HUES48 (cell line): Measurements from ENCODE around the gene ERLIN1.
"Not testable (repeated sequence)": the region's sequence is repeated elsewhere in the genome, so short reads cannot be mapped to it uniquely, and the experiment has no call there.

Experiments
- H3K27ac ChIP-seq: one replicate; pipeline ENCODE4 v1.7.0; 2013; ENCODE audit warnings: low read depth, low read length, inconsistent platforms
- H3K27me3 ChIP-seq: 2 replicates; pipeline ENCODE4 v1.6.1; 2013; ENCODE audit warnings: mild to moderate bottlenecking, low read length; ENCODE audit not compliant: control insufficient read depth, insufficient read depth
- H3K36me3 ChIP-seq: 2 replicates; pipeline ENCODE4 v1.6.1; 2013; ENCODE audit warnings: low read length; ENCODE audit not compliant: control insufficient read depth, insufficient read depth
- H3K4me1 ChIP-seq: 2 replicates; pipeline ENCODE4 v1.6.1; 2013; ENCODE audit warnings: mild to moderate bottlenecking, low read length; ENCODE audit not compliant: control insufficient read depth, insufficient read depth
- H3K4me3 ChIP-seq: 2 replicates; pipeline ENCODE4 v1.5.1; 2013; ENCODE audit warnings: mild to moderate bottlenecking, low read depth, low read length
- H3K9ac ChIP-seq: 2 replicates; pipeline ENCODE4 v1.6.1; 2013; ENCODE audit warnings: mild to moderate bottlenecking, low read depth, low read length, moderate library complexity
- H3K9me3 ChIP-seq: 2 replicates; pipeline ENCODE4 v1.6.1; 2013; ENCODE audit warnings: low read length; ENCODE audit not compliant: control insufficient read depth, insufficient read depth

ERLIN1 gene

DNA sequence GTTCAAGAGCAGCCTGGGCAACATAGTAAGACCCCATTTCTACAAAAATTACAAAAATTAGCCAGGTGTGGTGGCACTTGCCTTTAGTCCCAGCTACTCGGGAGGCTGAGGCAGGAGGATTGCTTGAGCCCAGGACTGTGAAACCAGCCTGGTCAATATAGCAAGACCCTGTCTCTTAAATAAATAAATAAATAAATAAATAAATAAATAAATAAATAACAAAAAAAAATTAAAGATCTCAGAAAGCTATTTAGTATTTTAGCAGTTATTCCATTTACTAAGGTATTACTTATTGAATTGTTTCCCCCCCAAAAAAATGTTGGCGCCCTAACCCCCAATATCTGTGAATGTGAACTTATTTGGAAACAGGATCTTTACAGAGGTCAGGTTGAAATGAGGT is 53.4 kb downstream of the ERLIN1 start:
- Histone ChIP-seq H3K27me3 (no peaks in the 10 kb centered on the region), H3K9ac (no peak overlapping the region), H3K9me3 (peaks cover 12% of the 10 kb centered on the region; the same call in 1 of the 2 replicates), H3K27ac (no peak overlapping the region), H3K4me3 (no peak overlapping the region), H3K36me3 (no peaks in the 10 kb centered on the region), H3K4me1 (no peaks in the 10 kb centered on the region)

DNA sequence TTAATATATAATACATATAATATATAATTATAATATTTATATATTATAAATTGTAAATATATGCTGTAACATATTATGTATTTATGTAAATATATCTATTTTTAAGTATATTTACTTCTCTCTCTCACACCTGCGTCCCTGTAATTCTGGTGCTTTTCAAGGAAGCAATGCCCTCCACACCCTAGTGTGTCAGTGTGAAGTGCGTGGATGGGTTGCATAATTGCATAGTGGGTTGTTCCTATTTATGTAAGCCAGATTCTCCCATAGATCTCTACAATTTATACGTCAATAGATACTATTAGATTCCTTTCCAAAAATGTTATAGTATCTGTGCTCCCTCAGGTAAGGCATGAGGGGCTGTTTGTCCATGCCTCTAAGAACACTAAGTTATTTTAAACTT is 54.3 kb downstream of the ERLIN1 start:
- no peak overlapping the region for H3K4me3 ChIP-seq
- no peaks in the 10 kb centered on the region for H3K4me1 ChIP-seq
- H3K36me3 ChIP-seq = no peaks in the 10 kb centered on the region
- H3K9ac ChIP-seq = no peak overlapping the region
- H3K9me3 ChIP-seq = peaks cover 12% of the 10 kb centered on the region; the same call in 1 of the 2 replicates
- H3K27me3 ChIP-seq = no peaks in the 10 kb centered on the region
- no peak overlapping the region for H3K27ac ChIP-seq

DNA sequence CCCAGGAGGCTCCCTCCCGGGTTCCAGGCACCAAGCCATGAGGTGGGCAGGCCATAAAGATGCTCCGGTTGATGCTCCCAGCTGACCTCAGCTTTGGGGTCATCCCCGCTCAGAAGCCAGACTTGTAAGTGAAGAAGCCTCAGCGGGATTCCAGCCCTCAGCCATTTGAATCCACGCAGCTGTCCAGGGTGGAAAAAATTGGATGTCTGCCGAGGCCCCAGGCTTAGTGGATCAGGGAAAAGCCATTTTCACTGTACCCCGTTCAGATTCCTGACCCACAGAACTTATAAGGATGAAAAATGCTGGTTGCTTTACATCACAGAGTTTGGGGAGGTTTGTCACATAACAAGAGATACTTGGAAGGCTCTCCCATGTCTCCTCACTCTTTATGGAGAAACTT is 55.0 kb downstream of the ERLIN1 start:
- H3K9me3 ChIP-seq = peaks cover 12% of the 10 kb centered on the region; the same call in 1 of the 2 replicates
- no peak overlapping the region for H3K9ac ChIP-seq
- H3K4me3 ChIP-seq = no peak overlapping the region
- no peaks in the 10 kb centered on the region for H3K4me1 ChIP-seq
- H3K36me3 ChIP-seq = no peaks in the 10 kb centered on the region
- no peaks in the 10 kb centered on the region for H3K27me3 ChIP-seq
- no peak overlapping the region for H3K27ac ChIP-seq

DNA sequence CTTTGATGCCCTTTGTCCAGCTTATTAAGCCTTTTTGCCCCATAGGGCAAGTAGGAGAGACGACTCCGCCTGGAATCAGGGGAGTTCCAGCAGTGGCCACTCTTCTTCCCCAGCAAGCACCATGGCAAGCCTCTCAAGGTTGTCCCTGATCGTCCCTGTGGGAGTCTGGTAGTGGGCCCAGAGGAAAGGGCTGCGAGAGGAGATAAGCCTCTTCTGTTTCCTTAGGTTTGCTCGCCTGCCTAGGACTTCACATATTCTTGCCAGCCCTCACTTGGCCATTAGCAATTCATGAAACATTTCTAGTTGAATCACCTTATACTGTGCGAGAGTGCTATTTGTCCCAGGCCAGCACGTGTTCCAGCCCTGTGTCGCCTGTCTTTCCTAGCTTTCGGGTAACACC is 56.4 kb downstream of the ERLIN1 start:
- Histone ChIP-seq H3K4me3 (no peak overlapping the region), H3K9ac (no peak overlapping the region), H3K27ac (no peak overlapping the region), H3K4me1 (no peaks in the 10 kb centered on the region), H3K9me3 (no peaks in the 10 kb centered on the region), H3K27me3 (no peaks in the 10 kb centered on the region), H3K36me3 (no peaks in the 10 kb centered on the region)

DNA sequence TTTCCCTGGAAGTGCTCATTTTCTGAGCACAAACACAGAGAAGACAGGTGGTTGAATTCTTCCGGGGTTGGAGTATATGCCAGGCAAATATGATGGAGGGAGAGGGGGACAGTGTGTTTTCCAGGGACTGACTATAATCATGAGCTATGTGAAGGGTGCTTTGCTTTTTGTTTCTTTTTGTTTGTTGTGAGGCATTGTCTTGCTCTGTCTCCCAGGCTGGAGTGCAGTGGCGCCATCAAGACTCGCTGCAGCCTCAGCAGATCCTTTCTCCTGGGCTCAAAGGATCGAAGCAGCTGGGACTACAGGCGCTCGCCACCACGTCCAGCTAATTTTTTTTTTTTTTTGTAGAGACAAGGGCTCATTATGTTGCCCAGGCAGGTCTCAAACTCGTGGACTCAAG is 56.9 kb downstream of the ERLIN1 start:
- no peaks in the 10 kb centered on the region for H3K27me3 ChIP-seq
- no peak overlapping the region for H3K27ac ChIP-seq
- H3K4me3 ChIP-seq = no peak overlapping the region
- H3K4me1 ChIP-seq = no peaks in the 10 kb centered on the region
- H3K9me3 ChIP-seq = no peaks in the 10 kb centered on the region
- H3K36me3 ChIP-seq = no peaks in the 10 kb centered on the region
- no peak overlapping the region for H3K9ac ChIP-seq

DNA sequence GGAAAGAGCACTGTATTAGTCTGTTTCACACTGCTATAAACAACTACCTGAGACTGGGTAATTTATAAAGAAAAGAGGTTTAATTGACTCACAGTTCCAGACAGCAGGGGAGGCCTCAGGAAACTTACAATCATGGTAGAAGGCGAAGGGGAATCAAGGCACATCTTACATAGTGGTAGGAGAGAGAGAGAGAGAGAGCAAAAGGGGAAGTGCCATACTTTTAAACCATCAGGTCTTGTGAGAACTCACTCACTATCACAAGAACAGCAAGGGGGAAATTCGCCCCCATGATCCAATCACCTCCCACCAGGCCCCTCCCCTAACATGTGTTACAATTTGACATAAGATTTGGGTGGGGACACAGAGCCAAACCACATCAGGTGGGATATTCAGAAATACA is 60.5 kb downstream of the ERLIN1 start:
- H3K9me3 ChIP-seq, H3K4me1 ChIP-seq, H3K36me3 ChIP-seq, H3K4me3 ChIP-seq, H3K27ac ChIP-seq, H3K27me3 ChIP-seq, H3K9ac ChIP-seq: not testable (repeated sequence)

DNA sequence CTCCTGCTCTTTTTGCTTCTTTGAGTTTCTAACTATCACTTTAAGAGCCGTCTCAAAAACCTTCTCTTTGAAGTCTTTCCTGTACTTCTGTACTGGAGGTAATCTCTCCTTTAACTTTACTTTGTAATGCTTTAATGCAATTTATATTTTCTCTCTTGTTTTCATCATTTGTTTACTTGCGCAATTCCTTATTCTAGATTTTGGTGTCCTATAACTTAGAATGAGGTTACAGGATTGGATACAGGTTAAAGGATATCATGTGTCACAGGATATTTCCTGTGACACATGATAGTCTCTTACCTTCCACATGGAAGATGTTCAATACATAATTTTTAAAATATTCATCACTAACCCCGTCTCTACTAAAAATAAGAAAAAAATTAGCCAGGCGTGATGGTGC is 61.7 kb downstream of the ERLIN1 start:
- no peaks in the 10 kb centered on the region for H3K9me3 ChIP-seq
- no peak overlapping the region for H3K27ac ChIP-seq
- H3K36me3 ChIP-seq = no peaks in the 10 kb centered on the region
- no peaks in the 10 kb centered on the region for H3K27me3 ChIP-seq
- no peak overlapping the region for H3K4me3 ChIP-seq
- no peak overlapping the region for H3K9ac ChIP-seq
- H3K4me1 ChIP-seq = no peaks in the 10 kb centered on the region

DNA sequence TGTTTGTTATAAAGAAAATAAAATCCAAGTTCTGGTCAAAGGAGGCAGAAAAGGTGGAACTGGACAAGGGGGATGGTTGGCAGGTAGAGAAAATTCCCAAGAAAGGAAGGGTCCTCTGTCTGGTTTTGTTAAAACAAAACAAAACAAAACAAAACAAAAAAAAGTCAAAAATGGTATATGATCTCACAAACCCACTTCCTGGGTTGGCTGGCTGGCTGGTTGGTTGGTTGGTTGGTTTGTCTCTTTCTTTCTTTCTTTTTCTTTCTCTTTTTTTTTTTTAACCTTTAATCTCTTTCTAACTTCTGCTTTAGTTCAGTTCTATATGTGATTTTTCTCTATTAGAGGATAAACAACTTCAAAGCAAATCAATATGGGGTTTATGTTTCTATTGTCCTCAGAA is 63.0 kb downstream of the ERLIN1 start:
- Histone ChIP-seq H3K27ac (no peak overlapping the region), H3K9ac (no peak overlapping the region), H3K36me3 (no peaks in the 10 kb centered on the region), H3K4me3 (no peak overlapping the region), H3K27me3 (no peaks in the 10 kb centered on the region), H3K9me3 (no peaks in the 10 kb centered on the region), H3K4me1 (no peaks in the 10 kb centered on the region)

DNA sequence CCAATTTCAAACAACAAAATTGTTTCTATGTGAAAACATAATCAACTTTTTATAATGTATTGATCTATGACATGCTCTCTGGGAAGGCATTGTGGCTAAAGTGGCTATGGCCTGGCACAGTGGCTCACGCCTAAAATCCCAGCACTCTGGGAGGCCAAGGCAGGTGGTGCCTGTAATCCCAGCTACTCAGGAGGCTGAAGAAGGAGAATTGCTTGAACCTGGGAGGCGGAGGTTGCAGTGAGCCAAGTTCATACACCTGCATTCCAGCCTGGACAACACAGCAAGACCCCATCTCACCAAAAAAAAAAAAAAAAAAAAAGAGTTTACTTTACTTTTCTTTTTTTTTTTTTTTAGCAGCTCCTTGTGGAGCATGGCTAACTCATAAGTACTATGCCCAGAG is 65.3 kb downstream of the ERLIN1 start:
- Histone ChIP-seq H3K9ac (no peak overlapping the region), H3K9me3 (no peaks in the 10 kb centered on the region), H3K4me1 (no peaks in the 10 kb centered on the region), H3K27ac (no peak overlapping the region), H3K36me3 (no peaks in the 10 kb centered on the region), H3K27me3 (no peaks in the 10 kb centered on the region), H3K4me3 (no peak overlapping the region)

DNA sequence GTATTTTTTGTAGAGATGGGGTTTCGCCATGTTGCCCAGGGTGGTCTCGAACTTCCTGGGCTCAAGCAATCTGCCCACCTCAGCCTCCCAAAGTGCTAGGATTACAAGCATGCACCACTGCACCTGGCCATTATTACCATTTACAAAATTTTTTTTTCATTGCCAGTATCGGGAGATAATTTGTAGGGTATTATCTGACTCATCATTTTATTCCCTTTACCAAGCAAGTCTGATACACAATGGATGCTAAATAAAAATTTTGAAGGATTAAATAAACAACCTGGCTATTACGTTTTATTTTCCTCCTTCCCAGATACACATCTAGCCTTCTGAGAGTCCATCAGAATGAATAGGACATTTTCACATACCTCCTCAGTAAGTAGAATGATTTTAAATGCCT is 66.1 kb downstream of the ERLIN1 start:
- H3K36me3 ChIP-seq = no peaks in the 10 kb centered on the region
- H3K9ac ChIP-seq = no peak overlapping the region
- H3K4me1 ChIP-seq = no peaks in the 10 kb centered on the region
- no peaks in the 10 kb centered on the region for H3K9me3 ChIP-seq
- no peak overlapping the region for H3K4me3 ChIP-seq
- no peak overlapping the region for H3K27ac ChIP-seq
- H3K27me3 ChIP-seq = no peaks in the 10 kb centered on the region

DNA sequence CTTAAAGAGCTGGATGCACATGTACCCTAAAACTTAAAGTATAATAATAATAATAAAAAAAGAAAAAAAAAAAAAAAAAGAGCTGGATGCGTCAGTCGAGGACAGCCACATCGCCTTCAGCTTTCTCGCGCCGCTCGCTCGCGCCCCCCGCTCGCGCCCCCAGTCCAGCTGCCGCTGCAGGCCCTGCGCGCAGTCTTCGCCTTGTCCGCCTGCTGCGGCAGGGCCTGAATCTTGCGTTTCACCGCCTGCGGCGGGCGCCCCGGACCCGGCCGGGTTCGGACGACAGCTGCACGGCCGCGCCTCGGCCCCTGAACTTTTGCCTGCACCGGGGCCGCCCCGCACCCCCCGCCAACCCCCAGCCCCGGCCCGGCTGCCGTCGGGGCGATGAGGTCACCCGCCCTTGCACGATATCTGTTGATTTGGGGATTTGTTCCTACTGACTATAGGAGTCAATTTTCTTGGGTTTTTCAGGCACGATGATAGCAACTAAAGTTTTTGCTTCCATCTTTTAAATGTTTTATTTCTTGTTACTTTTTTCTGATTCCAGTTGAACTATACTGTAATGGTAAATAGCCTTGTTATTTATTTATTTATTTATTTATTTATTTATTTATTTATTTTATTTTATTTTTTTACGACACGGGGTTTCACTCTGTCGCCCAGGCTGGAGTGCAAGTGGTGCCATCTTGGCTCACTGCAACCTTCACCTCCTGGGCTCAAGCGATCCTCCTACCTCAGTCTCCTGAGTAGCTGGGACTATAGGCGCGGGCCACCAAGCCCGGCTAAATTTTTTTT is 70.7 kb downstream of the ERLIN1 start:
- no peaks in the 10 kb centered on the region for H3K9me3 ChIP-seq
- H3K36me3 ChIP-seq = no peaks in the 10 kb centered on the region
- no peaks in the 10 kb centered on the region for H3K4me1 ChIP-seq
- H3K9ac ChIP-seq = no peak overlapping the region
- H3K4me3 ChIP-seq = no peak overlapping the region
- no peak overlapping the region for H3K27ac ChIP-seq
- no peaks in the 10 kb centered on the region for H3K27me3 ChIP-seq
